Measurements from ENCODE around the gene DSE.
A peak's percentile ranks its signal among the peaks of the same experiment; 100 is the strongest.

Gene DSE

GRCh38 chr6:116409756-116410155, 39.0 kb downstream of the DSE start:
- H3K27ac Mint-ChIP-seq, result peak overlapping the region; percentile 5 to 30 (median 20)
- peaks cover 18% of the 10 kb centered on the region for H3K36me3 Mint-ChIP-seq (ENCODE audit: low read depth)
- H3K9me3 Mint-ChIP-seq, result no peaks in the 10 kb centered on the region
- TF ChIP-seq, protein P1, sequence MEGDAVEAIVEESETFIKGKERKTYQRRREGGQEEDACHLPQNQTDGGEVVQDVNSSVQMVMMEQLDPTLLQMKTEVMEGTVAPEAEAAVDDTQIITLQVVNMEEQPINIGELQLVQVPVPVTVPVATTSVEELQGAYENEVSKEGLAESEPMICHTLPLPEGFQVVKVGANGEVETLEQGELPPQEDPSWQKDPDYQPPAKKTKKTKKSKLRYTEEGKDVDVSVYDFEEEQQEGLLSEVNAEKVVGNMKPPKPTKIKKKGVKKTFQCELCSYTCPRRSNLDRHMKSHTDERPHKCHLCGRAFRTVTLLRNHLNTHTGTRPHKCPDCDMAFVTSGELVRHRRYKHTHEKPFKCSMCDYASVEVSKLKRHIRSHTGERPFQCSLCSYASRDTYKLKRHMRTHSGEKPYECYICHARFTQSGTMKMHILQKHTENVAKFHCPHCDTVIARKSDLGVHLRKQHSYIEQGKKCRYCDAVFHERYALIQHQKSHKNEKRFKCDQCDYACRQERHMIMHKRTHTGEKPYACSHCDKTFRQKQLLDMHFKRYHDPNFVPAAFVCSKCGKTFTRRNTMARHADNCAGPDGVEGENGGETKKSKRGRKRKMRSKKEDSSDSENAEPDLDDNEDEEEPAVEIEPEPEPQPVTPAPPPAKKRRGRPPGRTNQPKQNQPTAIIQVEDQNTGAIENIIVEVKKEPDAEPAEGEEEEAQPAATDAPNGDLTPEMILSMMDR (IDR thresholded peaks at IDR 0.05; ENCODE audit: unreplicated experiment in 3 of 3), result no peak
- no peak overlapping the region for H3K4me3 Mint-ChIP-seq
- no peaks in the 10 kb centered on the region for H3K27me3 Mint-ChIP-seq (ENCODE audit: low read depth)
- H3K4me1 Mint-ChIP-seq, result peaks cover 73% of the 10 kb centered on the region

- Mint-ChIP-seq H3K9me3 (no peaks in the 10 kb centered on the region), H3K27me3 (ENCODE audit: low read depth) (no peaks in the 10 kb centered on the region), H3K4me3 (no peak overlapping the region), H3K4me1 (peaks cover 68% of the 10 kb centered on the region), H3K36me3 (ENCODE audit: low read depth) (peaks cover 28% of the 10 kb centered on the region), H3K27ac (peak overlapping the region; percentile 41 to 57 (median 49))
- TF ChIP-seq, protein P1 (IDR thresholded peaks at IDR 0.05; ENCODE audit: unreplicated experiment in 3 of 3), result no peak
Observed at GRCh38 chr6:116411284-116411623, 40.5 kb downstream of the DSE start.

DNA sequence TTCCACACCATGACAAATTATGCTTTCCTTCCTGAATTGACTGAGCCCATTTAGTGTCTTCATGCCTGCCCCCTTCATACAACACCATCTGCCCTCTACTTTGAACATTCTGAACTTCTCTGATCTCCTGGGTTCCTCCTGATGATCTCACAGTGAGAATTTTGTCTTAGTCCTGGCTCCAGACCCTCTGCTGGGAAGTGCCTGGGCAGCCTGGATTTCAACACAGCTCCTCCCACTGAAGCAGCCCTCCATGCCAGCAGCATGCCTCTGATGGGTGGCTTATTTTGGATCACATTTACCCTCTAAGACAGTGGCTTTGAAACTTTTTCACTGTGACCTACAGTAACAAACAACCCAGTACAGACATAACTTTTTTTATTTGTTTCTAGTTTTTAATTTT, 41.5 kb downstream of the DSE start:
- Mint-ChIP-seq H3K27me3 (ENCODE audit: low read depth) (no peaks in the 10 kb centered on the region), H3K4me3 (no peak overlapping the region), H3K36me3 (ENCODE audit: low read depth) (peaks cover 28% of the 10 kb centered on the region), H3K27ac (peak overlapping the region; percentile 3 to 12 (median 9)), H3K4me1 (peaks cover 58% of the 10 kb centered on the region), H3K9me3 (no peaks in the 10 kb centered on the region)
- TF ChIP-seq, protein P1 (IDR thresholded peaks at IDR 0.05; ENCODE audit: unreplicated experiment in 3 of 3), result no peak

DNA sequence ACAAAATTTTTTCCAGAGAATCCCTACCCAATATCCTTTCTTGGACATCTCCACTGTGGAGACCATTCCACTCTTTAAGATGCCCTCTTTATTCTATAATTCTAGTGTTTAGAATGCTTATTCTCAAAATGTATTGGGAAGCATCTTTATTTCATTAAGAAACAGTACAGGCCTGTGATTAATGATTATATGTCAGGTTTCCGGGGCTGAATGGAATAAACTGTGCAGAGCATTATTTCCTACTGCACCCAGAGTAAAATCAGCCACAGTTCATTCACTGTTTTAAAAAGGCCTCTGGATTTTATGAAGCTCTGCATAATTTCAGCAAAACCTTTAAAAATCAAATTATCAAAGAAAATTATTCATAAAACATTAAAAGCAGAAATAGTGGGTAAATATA, 42.6 kb downstream of the DSE start:
- Mint-ChIP-seq H3K4me1 (peaks cover 48% of the 10 kb centered on the region), H3K9me3 (no peaks in the 10 kb centered on the region), H3K4me3 (no peak overlapping the region), H3K27me3 (ENCODE audit: low read depth) (no peaks in the 10 kb centered on the region), H3K36me3 (ENCODE audit: low read depth) (peaks cover 28% of the 10 kb centered on the region), H3K27ac (peak overlapping the region in 1 of 3 experiments; percentile 57)
- TF ChIP-seq, protein P1 (IDR thresholded peaks at IDR 0.05; ENCODE audit: unreplicated experiment in 3 of 3), result no peak

- H3K4me3 Mint-ChIP-seq, result no peak overlapping the region
- TF ChIP-seq, protein P1 (IDR thresholded peaks at IDR 0.05; ENCODE audit: unreplicated experiment in 3 of 3), result no peak
- peaks cover 22% of the 10 kb centered on the region for H3K36me3 Mint-ChIP-seq (ENCODE audit: low read depth)
- no peaks in the 10 kb centered on the region for H3K27me3 Mint-ChIP-seq (ENCODE audit: low read depth)
- H3K9me3 Mint-ChIP-seq, result no peaks in the 10 kb centered on the region
- H3K4me1 Mint-ChIP-seq, result peaks cover 21% of the 10 kb centered on the region
- no peak overlapping the region for H3K27ac Mint-ChIP-seq
Observed at GRCh38 chr6:116417661-116418060, 46.9 kb downstream of the DSE start.

DNA sequence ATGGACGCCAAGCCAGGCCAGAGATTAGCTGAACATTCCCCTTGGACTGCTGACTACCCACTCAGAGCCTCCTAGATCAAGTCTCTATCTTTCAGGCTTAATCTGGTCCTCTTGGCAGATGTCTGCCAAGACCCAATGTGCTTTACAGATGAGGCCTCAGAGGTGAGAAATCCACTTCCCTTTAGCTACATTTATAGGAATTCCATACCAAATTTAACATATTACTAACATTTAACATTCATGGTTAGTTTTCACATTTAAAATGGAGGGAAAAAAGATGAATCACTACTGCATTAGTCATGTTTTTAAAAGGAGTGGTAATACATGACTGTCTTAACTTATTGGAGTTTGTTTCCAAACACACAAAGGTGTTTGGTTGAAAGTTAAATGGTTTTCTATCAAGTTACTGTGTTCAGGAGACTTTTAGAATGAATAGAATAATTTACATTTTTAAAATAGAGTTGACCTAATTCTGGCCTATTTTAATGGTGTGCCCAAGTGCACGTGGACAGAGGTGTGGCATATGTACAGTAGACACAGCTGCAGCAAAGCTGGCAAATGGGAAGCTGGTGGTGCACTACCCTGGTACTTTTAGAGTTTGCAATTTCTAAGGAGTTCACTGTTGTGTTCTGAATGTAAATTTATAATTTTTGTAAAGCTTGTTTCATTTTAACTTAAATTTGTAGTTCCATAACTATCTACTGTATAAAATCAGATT, 48.5 kb downstream of the DSE start:
- TF ChIP-seq, protein P1 (IDR thresholded peaks at IDR 0.05; ENCODE audit: unreplicated experiment in 3 of 3), result no peak
- peaks cover 17% of the 10 kb centered on the region for H3K36me3 Mint-ChIP-seq (ENCODE audit: low read depth)
- H3K27ac Mint-ChIP-seq, result no peak overlapping the region
- peaks cover 8% of the 10 kb centered on the region for H3K4me1 Mint-ChIP-seq
- H3K4me3 Mint-ChIP-seq, result no peak overlapping the region
- H3K27me3 Mint-ChIP-seq (ENCODE audit: low read depth), result no peaks in the 10 kb centered on the region
- no peaks in the 10 kb centered on the region for H3K9me3 Mint-ChIP-seq

Data from nephron (organoid).